ENCODE results near the gene ATG13.

ATG13 gene

GRCh38 chr11:46697303-46697702 is 80.0 kb downstream of the ATG13 start:
- no peak overlapping the region for H3K4me3 ChIP-seq (ENCODE audit: low read depth, low read length)
- in situ Hi-C loops (cut with HindIII; ENCODE audit: low pct_ligation_motif_present, low sequenced_read_pairs), result no loop called here
- H3K36me3 ChIP-seq (replicated peaks), result peaks cover 26% of the 10 kb centered on the region
- peak overlapping the region; percentile 44 for H3K27ac ChIP-seq
- no peak for TF ChIP-seq CTCF (IDR thresholded peaks at IDR 0.05; ENCODE audit: low read depth, low read length, missing control alignments)
- peak; percentile 45 for DNase-seq
- no peaks in the 10 kb centered on the region for H3K27me3 ChIP-seq (replicated peaks)

- H3K27ac ChIP-seq, result peak overlapping the region; percentile 44
- in situ Hi-C loops (cut with HindIII; ENCODE audit: low pct_ligation_motif_present, low sequenced_read_pairs), result no loop called here
- DNase-seq, result no peak
- no peak for TF ChIP-seq CTCF (IDR thresholded peaks at IDR 0.05; ENCODE audit: low read depth, low read length, missing control alignments)
- H3K4me3 ChIP-seq (ENCODE audit: low read depth, low read length), result no peak overlapping the region
- peaks cover 29% of the 10 kb centered on the region for H3K36me3 ChIP-seq (replicated peaks)
- H3K27me3 ChIP-seq (replicated peaks), result no peaks in the 10 kb centered on the region
These were observed 80.4 kb downstream of the ATG13 start for GRCh38 chr11:46697723-46698122.

GRCh38 chr11:46698597-46698996 is 81.2 kb downstream of the ATG13 start:
- in situ Hi-C loops (cut with HindIII; ENCODE audit: low pct_ligation_motif_present, low sequenced_read_pairs), result no loop called here
- H3K27me3 ChIP-seq (replicated peaks), result no peaks in the 10 kb centered on the region
- peaks cover 31% of the 10 kb centered on the region for H3K36me3 ChIP-seq (replicated peaks)
- H3K4me3 ChIP-seq (ENCODE audit: low read depth, low read length), result no peak overlapping the region
- no peak for DNase-seq
- H3K27ac ChIP-seq, result no peak overlapping the region
- no peak for TF ChIP-seq CTCF (IDR thresholded peaks at IDR 0.05; ENCODE audit: low read depth, low read length, missing control alignments)

GRCh38 chr11:46700241-46701077 is 83.1 kb downstream of the ATG13 start, which contains the start of the genes ARHGAP1 and ZNF408:
Gene ARHGAP1 (minus strand): TSS chr11:46700619. CDS start chr11:46696107, 4,512 bp downstream.
Gene ZNF408 (plus strand): TSS chr11:46701031. CDS start chr11:46701048, 17 bp downstream.
- Histone ChIP-seq H3K4me3 (ENCODE audit: low read depth, low read length) (peak within 1 kb of the TSS; percentile 98), H3K27me3 (replicated peaks) (no peaks in the 10 kb centered on the region), H3K27ac (peak within 1 kb of the TSS; percentile 95), H3K36me3 (replicated peaks) (peaks cover 27% of the 10 kb centered on the region)
- in situ Hi-C loops (cut with HindIII; ENCODE audit: low pct_ligation_motif_present, low sequenced_read_pairs), result no loop called here
- TF ChIP-seq CTCF (IDR thresholded peaks at IDR 0.05; ENCODE audit: low read depth, low read length, missing control alignments), result no peak
- DNase-seq, result peak; percentile 97

GRCh38 chr11:46701078-46701654 is 83.8 kb downstream of the ATG13 start:
- H3K4me3 ChIP-seq (ENCODE audit: low read depth, low read length), result peak overlapping the region; percentile 98

More at GRCh38 chr11:46701078-46701654, 83.8 kb downstream of the ATG13 start:
- TF ChIP-seq CTCF (IDR thresholded peaks at IDR 0.05; ENCODE audit: low read depth, low read length, missing control alignments), result no peak
- Histone ChIP-seq H3K36me3 (replicated peaks) (peaks cover 29% of the 10 kb centered on the region), H3K27ac (peak overlapping the region; percentile 95), H3K27me3 (replicated peaks) (no peaks in the 10 kb centered on the region)
- in situ Hi-C loops (cut with HindIII; ENCODE audit: low pct_ligation_motif_present, low sequenced_read_pairs), result no loop called here
- DNase-seq, result no peak

Data from brain microvascular endothelial cell (primary cell).